ENCODE data around the gene COL1A2. TPM values are rescaled to one million over a fixed set of nuclear protein-coding genes. Genes with fewer than 3 reads are reported as not detected.

Gene COL1A2
- total RNA-seq, 1 donor from 2014 or later = 11.2 TPM

GRCh38 chr7:94393246-94394108, 1.2 kb upstream of the COL1A2 start:
- Histone ChIP-seq H3K36me3 (ENCODE audit: control insufficient read depth, insufficient read depth, low read length) (no peaks in the 10 kb centered on the region), H3K27me3 (ENCODE audit: control insufficient read depth, insufficient read depth, low read length) (no peaks in the 10 kb centered on the region), H3K4me3 (ENCODE audit: low read depth, low read length) (no peak overlapping the region)
- TF ChIP-seq, protein P1, sequence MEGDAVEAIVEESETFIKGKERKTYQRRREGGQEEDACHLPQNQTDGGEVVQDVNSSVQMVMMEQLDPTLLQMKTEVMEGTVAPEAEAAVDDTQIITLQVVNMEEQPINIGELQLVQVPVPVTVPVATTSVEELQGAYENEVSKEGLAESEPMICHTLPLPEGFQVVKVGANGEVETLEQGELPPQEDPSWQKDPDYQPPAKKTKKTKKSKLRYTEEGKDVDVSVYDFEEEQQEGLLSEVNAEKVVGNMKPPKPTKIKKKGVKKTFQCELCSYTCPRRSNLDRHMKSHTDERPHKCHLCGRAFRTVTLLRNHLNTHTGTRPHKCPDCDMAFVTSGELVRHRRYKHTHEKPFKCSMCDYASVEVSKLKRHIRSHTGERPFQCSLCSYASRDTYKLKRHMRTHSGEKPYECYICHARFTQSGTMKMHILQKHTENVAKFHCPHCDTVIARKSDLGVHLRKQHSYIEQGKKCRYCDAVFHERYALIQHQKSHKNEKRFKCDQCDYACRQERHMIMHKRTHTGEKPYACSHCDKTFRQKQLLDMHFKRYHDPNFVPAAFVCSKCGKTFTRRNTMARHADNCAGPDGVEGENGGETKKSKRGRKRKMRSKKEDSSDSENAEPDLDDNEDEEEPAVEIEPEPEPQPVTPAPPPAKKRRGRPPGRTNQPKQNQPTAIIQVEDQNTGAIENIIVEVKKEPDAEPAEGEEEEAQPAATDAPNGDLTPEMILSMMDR (IDR thresholded peaks at IDR 0.05; ENCODE audit: insufficient read depth, low read length, poor library complexity, severe bottlenecking) = no peak
- DNase-seq (ENCODE audit: low read depth) = no peak

- Histone ChIP-seq H3K27me3 (ENCODE audit: control insufficient read depth, insufficient read depth, low read length) (no peaks in the 10 kb centered on the region), H3K36me3 (ENCODE audit: control insufficient read depth, insufficient read depth, low read length) (no peaks in the 10 kb centered on the region), H3K4me3 (ENCODE audit: low read depth, low read length) (no peak overlapping the region)
- TF ChIP-seq, protein P1 (IDR thresholded peaks at IDR 0.05; ENCODE audit: insufficient read depth, low read length, poor library complexity, severe bottlenecking) = no peak
- DNase-seq (ENCODE audit: low read depth) = no peak
These were observed 622 bp upstream of the COL1A2 start for GRCh38 chr7:94394109-94394436.

DNA sequence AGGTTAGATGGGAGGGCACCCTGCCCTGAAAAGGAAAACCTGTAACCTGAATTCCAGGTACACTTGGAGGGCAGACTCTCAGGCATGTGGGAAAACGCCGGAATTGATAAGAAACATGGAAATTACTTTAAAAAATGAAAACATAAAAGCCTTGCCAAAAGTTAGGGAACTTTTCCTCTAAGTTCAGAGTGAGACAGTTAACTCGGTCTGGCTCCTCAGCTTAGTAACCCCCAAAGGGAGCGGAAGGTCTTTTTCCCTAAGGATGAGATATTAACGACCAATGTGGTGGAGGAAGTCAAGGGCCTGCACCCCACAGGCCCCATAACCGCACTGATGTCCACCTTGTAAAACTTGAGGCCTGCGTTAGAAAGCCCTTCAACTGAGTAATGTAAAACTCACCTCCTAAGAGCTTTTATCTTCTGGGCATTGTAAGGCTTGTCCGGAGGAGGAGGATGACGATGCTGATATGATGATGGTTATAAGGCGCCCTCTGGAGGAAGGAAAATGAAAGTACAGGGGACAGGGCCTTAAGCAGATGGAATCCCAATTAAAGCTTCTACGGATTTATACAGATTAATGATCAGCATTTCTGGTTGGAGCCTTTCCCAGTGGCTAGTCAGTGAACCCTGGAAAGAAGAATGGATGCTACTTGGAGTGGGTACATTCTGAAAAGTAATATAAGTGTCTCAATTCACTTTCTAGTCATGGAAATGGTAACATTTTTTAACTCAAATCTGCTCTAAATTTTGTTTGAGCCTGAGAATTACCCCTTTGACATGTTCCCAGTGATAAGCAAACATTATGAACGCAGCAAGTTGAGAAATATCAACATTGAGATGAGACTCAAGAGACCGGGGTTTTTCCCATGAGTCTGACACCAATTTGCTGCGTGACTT, 694 bp downstream of the COL1A2 start:
- Histone ChIP-seq H3K36me3 (ENCODE audit: control insufficient read depth, insufficient read depth, low read length) (no peaks in the 10 kb centered on the region), H3K27me3 (ENCODE audit: control insufficient read depth, insufficient read depth, low read length) (no peaks in the 10 kb centered on the region), H3K4me3 (ENCODE audit: low read depth, low read length) (peak overlapping the region; percentile 35)
- TF ChIP-seq, protein P1 (IDR thresholded peaks at IDR 0.05; ENCODE audit: insufficient read depth, low read length, poor library complexity, severe bottlenecking) = peak; percentile 65
- peak; percentile 47 for DNase-seq (ENCODE audit: low read depth)

DNA sequence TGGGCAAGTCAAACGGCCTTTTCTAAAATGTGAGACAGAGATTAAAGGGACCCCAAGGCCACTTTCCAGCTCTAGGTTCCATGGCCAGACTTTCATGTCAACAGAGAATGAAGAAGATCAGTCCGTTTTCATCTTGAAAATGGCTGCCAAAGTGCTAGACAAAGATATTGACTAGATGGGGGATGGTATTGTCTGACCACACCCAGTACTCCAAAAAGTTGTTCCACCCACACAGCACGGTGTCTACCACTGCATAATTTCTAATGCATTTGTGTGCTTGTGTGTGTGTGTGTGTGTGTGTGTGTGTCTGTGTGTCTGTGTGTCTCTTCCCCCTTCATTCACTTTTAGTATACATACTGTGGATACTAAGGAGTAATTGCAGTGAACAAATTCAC, 1.3 kb downstream of the COL1A2 start:
- no peaks in the 10 kb centered on the region for H3K36me3 ChIP-seq (ENCODE audit: control insufficient read depth, insufficient read depth, low read length)
- no peak for DNase-seq (ENCODE audit: low read depth)
- H3K27me3 ChIP-seq (ENCODE audit: control insufficient read depth, insufficient read depth, low read length) = no peaks in the 10 kb centered on the region
- TF ChIP-seq, protein P1 (IDR thresholded peaks at IDR 0.05; ENCODE audit: insufficient read depth, low read length, poor library complexity, severe bottlenecking) = no peak
- H3K4me3 ChIP-seq (ENCODE audit: low read depth, low read length) = peak overlapping the region; percentile 15

DNA sequence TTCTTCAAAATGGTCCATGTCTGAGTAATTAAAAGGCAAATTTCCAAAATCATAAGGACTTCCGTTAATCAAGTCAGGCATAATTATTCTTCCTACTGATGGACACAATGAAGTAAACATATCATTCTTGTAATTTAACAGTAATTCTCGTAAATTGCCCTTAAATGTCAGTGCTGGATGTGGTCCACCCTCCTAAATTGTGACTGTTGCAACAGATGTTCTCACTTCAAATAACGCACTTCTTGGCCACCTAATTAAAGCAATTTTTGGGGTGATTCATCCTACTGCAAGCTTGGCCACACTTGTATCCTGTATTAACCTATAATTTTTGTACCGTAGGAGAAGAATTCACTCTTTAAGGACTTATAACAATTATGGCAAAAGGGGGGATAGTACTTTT, 1.9 kb downstream of the COL1A2 start:
- TF ChIP-seq, protein P1 (IDR thresholded peaks at IDR 0.05; ENCODE audit: insufficient read depth, low read length, poor library complexity, severe bottlenecking) = no peak
- H3K4me3 ChIP-seq (ENCODE audit: low read depth, low read length) = peak overlapping the region; percentile 10
- no peaks in the 10 kb centered on the region for H3K36me3 ChIP-seq (ENCODE audit: control insufficient read depth, insufficient read depth, low read length)
- no peaks in the 10 kb centered on the region for H3K27me3 ChIP-seq (ENCODE audit: control insufficient read depth, insufficient read depth, low read length)
- no peak for DNase-seq (ENCODE audit: low read depth)
